Stimulated activated naive CD4-positive, alpha-beta T cell (primary cell): ENCODE results near the gene S1PR4.
"Not testable (repeated sequence)": the region's sequence is repeated elsewhere in the genome, so short reads cannot be mapped to it uniquely, and the experiment has no call there.

ENCODE experiments used
- DNase-seq, 6 experiments: peaks; one replicate each; lab custom pipeline; 2025; lab: John Stamatoyannopoulos, UW

The S1PR4 gene

DNA sequence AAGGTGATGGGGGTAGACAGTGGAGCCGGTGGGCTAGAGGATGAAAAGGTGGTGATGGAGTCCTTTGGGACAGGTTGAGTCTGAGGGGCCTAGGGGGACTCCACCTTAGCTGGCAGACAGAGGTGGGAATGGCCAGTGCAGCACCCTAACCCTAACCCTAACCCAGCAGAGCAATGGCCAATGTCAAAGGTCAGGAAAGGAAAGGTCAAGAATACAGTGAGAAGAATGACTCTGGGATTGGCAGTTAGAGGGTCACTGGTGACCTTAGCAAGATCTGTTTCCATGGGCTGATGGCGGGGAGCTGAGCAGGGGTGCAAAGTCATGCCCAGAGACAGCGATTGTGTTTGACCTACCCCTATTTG lies 26.2 kb upstream of the S1PR4 start:
- DNase-seq: no peak

GRCh38 chr19:3153286-3154230 lies 25.0 kb upstream of the S1PR4 start:
- DNase-seq: no peak

DNA sequence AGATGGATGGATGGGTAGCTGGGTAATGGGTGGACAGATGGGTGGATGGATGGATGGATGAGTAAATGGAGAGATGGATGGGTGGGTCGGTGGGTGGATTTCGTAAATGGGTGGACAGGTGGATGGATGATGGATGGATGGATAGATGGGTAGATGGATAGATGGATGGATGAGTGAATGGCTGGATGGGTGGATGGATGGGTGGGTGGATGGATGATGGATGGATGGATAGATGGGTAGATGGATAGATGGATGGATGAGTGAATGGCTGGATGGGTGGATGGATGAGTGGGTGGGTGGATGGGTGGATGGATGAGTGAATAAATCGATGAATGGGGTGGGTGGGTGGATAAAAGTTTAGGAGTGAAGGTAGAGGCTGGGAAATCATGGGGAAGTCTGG lies 24.1 kb upstream of the S1PR4 start:
- DNase-seq: not testable (repeated sequence)

- DNase-seq: peak; percentile 49 to 71 (median 61)
Observed at GRCh38 chr19:3154957-3155736, 23.4 kb upstream of the S1PR4 start.

DNA sequence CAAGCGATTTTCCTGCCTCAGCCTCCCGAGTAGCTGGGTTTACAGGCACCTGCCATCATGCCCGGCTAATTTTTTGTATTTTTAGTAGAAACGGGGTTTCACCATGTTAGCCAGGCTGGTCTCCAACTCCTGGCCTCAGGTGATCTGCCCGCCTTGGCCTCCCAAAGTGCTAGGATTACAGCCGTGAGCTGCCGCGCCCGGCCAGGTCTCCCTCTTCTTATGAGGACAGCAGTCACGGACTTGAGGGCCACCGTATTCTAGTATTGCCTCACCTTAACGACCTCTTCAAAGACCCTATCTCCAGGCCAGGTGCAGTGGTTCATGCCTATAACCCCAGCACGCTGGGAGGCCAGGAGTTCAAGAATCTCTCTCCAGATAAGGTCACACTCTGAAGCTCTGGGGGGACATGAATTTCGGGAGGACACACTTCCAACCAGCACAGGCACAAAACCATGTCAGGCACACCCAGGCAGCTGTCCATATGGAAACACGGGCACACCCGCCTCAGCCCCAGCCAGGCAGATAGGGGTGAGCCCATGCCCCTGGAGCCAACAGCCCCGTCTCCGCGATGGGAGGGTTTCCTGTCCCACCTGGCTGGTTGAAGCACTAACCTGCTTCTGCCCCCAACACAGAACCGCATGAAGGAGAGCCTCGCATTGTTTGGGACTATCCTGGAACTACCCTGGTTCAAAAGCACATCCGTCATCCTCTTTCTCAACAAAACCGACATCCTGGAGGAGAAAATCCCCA lies 21.3 kb upstream of the S1PR4 start:
- no peak for DNase-seq

- DNase-seq: no peak
Observed at GRCh38 chr19:3159565-3159964, 19.0 kb upstream of the S1PR4 start.

- DNase-seq: no peak
Observed at GRCh38 chr19:3160219-3160618, 18.4 kb upstream of the S1PR4 start.

- no peak for DNase-seq
Observed at GRCh38 chr19:3161453-3161852, 17.1 kb upstream of the S1PR4 start.

GRCh38 chr19:3162418-3163229 lies 15.9 kb upstream of the S1PR4 start:
- no peak for DNase-seq

DNA sequence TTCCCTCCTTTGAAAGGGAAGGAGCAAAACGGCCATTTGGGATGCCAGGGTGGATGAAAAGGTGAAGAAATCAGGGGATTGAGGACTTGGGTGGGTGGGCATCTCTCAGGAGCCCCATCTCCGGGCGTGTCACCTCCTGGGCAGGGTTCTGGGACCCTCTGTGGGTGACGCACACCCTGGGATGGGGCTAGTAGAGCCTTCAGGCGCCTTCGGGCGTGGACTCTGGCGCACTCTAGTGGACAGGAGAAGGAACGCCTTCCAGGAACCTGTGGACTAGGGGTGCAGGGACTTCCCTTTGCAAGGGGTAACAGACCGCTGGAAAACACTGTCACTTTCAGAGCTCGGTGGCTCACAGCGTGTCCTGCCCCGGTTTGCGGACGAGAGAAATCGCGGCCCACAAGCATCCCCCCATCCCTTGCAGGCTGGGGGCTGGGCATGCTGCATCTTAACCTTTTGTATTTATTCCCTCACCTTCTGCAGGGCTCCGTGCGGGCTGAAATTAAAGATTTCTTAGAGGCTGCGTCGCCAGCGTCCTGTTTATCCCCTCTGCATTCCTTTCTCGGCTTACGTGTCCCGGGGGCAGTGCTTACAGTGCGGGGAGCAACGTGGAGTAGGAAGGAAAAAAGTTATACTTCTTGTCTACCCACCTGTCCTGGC lies 15.2 kb upstream of the S1PR4 start:
- DNase-seq: peak; percentile 41 to 77 (median 58)

DNA sequence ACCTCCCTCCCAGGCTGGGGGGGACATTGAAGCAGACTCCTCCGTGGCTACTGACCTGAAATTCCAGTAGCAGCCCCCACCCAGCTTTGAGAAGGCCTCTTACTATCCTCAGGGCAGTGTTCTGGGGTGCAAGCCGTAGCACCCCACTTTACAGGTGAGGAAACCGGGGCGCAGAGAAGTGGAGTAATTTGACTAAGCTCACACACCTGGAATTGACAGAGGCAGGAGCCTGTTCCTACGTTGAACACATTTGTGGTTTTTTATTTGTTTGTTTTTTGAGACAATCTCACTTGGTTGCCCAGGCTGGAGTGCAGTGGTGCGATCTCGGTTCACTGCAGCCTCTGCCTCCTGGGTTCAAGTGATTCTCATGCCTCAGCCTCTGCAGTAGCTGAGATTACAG lies 14.6 kb upstream of the S1PR4 start:
- no peak for DNase-seq

DNA sequence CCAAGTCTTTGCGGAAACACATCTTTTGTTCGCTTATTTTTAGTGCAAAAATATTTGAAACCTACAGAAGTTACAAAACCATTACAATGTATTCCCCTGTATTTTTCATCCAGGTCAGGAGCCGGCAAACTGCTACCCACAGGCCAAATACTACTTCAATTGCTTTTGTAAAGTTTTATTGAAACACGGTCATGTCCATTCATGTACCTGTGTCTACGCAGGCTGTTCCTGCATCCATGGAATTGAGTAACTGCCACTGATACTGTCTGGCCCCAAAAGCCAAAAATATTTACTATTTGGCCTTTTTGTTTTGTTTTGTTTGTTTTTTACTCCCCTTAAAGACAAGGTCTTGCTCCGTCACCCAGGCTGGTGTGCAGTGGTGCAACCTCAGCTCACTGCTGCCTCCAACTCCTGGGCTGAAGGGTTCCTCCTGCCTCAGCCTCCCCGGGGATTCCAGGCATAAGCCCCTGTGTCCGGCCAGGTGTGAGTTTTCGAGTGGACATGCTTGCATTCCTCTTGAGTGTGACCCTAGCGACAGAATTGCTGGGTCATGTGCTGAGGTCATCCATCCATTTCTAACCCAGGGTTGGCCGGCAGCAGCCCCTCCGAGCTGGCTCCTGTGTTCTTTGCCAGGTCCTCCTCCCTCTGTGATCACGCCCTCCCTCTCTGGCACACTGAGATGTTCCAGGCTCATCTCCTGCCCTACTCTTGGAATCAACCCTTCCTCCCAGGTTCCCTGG lies 10.9 kb upstream of the S1PR4 start:
- no peak for DNase-seq

DNA sequence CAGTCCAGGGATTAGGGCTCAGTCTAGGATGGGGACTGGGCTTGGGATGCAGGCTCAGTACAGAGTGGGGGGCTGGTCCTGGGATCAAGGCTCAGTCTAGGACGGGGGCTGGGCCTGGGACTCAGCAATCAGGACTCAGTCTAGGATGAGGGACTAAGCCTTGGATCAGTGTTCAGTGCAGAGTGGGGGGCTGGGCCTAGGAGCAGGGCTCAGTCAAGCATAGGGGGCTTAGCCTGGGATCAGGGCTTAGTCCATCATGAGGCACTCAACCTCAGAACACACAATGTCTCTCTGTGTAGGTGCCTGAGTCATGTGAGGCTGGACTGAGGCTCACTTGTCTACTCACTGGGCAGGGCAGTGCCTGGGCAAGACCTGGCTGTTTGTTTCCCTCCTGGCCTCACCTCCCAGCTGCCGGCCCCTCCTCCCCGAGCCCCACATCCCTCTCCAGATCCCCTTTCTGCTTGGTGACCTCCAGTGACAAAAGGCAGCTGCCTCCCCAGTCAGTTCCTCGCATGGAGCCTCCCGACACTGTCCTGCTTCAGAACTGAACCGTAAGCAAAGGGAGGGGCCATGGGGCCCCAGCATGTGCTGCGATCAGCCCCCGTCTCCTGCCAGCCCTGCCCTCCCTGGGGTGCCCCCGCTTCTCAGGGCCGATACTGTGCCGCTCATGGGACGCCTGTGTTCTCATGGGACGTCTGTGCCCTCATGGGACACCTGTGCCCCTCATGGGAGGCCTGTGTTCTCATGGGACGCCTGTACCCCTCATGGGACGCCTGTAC lies 6.5 kb upstream of the S1PR4 start:
- no peak for DNase-seq

- not testable (repeated sequence) for DNase-seq
Observed at GRCh38 chr19:3172673-3173000, 5.9 kb upstream of the S1PR4 start.

DNA sequence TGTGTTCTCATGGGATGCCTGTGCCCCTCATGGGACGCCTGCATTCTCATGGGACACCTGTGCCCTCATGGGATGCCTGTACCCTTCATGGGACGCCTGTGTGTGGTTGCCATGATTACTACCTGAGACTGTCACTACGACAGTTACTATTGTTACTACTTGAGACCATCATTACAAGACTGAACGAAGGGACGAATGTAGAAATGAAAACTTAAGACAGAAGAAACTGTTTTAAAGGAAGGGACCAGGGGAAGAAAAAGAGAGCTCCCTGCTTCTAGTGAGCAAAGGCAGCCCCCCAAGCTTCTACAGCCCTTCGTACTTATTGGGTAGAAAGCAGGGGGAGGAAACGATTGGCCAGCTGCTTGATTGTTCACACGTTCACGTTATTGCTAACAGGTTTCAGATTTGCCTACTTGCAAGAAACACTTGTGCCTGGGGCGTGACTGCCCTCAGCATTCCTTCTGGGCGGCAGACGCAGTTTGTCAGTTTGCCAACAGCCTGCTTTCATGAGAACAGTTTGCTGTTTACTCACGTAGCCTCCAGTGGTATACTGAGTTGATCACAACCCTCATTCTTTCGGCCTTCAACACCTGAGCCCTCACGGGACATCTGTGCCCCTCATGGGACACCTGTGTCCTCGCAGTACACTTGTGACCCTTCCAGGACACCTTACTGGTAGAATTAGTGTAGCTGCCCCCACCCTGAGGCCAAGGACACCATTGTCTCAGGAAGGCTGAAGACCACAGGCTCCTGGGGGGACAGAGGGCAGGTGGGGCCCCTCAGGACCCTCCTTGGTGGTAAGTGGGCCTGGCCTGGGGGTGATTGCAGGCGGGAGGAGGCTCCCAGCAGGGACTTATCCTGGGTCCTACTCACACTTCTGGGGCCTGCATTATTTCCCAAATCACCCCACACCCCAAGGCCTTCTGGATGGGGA lies 2.5 kb upstream of the S1PR4 start:
- peak in 2 of 6 experiments; percentile 27 to 28 for DNase-seq

GRCh38 chr19:3176715-3177501 lies 1.7 kb upstream of the S1PR4 start:
- DNase-seq: peak in 4 of 6 experiments; percentile 26 to 48 (median 29)

DNA sequence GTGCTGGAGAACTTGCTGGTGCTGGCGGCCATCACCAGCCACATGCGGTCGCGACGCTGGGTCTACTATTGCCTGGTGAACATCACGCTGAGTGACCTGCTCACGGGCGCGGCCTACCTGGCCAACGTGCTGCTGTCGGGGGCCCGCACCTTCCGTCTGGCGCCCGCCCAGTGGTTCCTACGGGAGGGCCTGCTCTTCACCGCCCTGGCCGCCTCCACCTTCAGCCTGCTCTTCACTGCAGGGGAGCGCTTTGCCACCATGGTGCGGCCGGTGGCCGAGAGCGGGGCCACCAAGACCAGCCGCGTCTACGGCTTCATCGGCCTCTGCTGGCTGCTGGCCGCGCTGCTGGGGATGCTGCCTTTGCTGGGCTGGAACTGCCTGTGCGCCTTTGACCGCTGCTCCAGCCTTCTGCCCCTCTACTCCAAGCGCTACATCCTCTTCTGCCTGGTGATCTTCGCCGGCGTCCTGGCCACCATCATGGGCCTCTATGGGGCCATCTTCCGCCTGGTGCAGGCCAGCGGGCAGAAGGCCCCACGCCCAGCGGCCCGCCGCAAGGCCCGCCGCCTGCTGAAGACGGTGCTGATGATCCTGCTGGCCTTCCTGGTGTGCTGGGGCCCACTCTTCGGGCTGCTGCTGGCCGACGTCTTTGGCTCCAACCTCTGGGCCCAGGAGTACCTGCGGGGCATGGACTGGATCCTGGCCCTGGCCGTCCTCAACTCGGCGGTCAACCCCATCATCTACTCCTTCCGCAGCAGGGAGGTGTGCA lies 587 bp downstream of the S1PR4 start:
- DNase-seq: peak in 1 of 6 experiments; percentile 56
